ENCODE data around the gene OR5D13.

DNA sequence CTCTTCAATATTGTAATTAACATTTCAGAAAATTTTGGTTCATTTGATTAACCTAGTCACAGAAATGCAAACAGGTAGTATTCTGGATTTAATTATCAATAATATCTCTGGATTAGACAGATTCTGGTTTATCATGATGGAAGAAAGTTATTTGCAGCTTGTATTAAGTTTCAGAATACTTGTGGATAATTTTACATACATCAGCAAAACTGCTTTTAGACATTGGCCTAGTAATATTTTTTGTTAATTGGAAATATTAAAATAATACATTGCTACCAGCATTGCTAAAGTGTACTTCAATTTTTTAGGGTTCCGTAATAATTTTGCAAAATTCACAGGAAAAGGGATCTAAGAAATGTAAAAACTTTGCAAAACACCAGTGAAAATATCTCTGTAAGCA is 18.4 kb downstream of the OR5D13 start:
- TF ChIP-seq ATF3 (IDR thresholded peaks at IDR 0.05; ENCODE audit: borderline replicate concordance, extremely low read depth, low read depth, low read length) (no peak), CHD1 (IDR thresholded peaks at IDR 0.05; ENCODE audit: low read depth, low read length) (no peak), MYC (IDR thresholded peaks at IDR 0.05; ENCODE audit: insufficient read depth, insufficient read length, insufficient replicate concordance, low read length, severe bottlenecking) (no peak), CBX3 (IDR thresholded peaks at IDR 0.05; ENCODE audit: borderline replicate concordance, low read depth) (no peak), POLR2A (IDR thresholded peaks at IDR 0.05; ENCODE audit: low read depth, low read length) (no peak), ZNF24 (IDR thresholded peaks at IDR 0.05) (no peak)
- TF ChIP-seq, protein P1, sequence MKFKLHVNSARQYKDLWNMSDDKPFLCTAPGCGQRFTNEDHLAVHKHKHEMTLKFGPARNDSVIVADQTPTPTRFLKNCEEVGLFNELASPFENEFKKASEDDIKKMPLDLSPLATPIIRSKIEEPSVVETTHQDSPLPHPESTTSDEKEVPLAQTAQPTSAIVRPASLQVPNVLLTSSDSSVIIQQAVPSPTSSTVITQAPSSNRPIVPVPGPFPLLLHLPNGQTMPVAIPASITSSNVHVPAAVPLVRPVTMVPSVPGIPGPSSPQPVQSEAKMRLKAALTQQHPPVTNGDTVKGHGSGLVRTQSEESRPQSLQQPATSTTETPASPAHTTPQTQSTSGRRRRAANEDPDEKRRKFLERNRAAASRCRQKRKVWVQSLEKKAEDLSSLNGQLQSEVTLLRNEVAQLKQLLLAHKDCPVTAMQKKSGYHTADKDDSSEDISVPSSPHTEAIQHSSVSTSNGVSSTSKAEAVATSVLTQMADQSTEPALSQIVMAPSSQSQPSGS (IDR thresholded peaks at IDR 0.05; ENCODE audit: low read length) = no peak
